Thymus (tissue), 14 donors: ENCODE results near the gene SYNGR1. TPM values are rescaled to one million over a fixed set of nuclear protein-coding genes. Genes with fewer than 3 reads are reported as not detected.

Source experiments
- DNase-seq, 9 donors: peaks; one replicate each; pipeline ENCODE4 v3.0.0-alpha.2; 2013; ENCODE audit warnings: low spot score in 9 of 9, low read depth in 6 of 9, missing footprints in 1 of 9
- H3K27ac ChIP-seq, 2 donors: one replicate each; pipeline ENCODE4 v1.5.1; 2013; ENCODE audit warnings: control low read depth in 1 of 2, low read depth in 1 of 2, low read length in 1 of 2, mild to moderate bottlenecking in 1 of 2, moderate library complexity in 1 of 2
- H3K27me3 ChIP-seq, 2 donors: one replicate each; pipeline ENCODE4 v1.5.1; 2013; ENCODE audit warnings: low read length in 1 of 2; ENCODE audit not compliant: control insufficient read depth in 2 of 2, insufficient read depth in 1 of 2
- H3K36me3 ChIP-seq, 2 donors: one replicate each; pipeline ENCODE4 v1.5.1; 2013; ENCODE audit warnings: low read length in 1 of 2, mild to moderate bottlenecking in 1 of 2, moderate library complexity in 1 of 2; ENCODE audit not compliant: control insufficient read depth in 2 of 2, insufficient read depth in 2 of 2
- H3K4me1 ChIP-seq, 2 donors: one replicate each; pipeline ENCODE4 v1.5.1; 2013; ENCODE audit warnings: low read length in 2 of 2; ENCODE audit not compliant: control insufficient read depth in 2 of 2, insufficient read depth in 2 of 2
- H3K4me3 ChIP-seq, 2 donors: one replicate each; pipeline ENCODE4 v1.5.1; 2013; ENCODE audit warnings: low read length in 2 of 2, control low read depth in 1 of 2, mild to moderate bottlenecking in 1 of 2
- H3K9me3 ChIP-seq, 2 donors: one replicate each; pipeline ENCODE4 v1.5.1; 2013; ENCODE audit warnings: low read length in 1 of 2, mild to moderate bottlenecking in 1 of 2; ENCODE audit not compliant: control insufficient read depth in 2 of 2, insufficient read depth in 1 of 2
- WGBS: extraction: QIAGEN DNeasy Blood & Tissue Kit; methylation state at CpG from one replicate; pipeline ENCODE4 v1.1.7; 2013; 5-methylcytosine and 5-hydroxymethylcytosine counted together
- long read RNA-seq, 10 donors: transcript quantifications; one replicate each; lab custom pipeline, GENCODE V29; 2026
- polyA plus RNA-seq: library from polyadenylated mRNA; stranded (reverse); fragments of 200-250 nt; gene quantifications from one replicate; pipeline ENCODE4 v1.2.3, GENCODE V29; 2013
- total RNA-seq: library from RNA; stranded (reverse); fragments of 120-200 nt; gene quantifications from one replicate; pipeline ENCODE4 v1.2.4, GENCODE V29; 2013
- donor health status: healthy.

SYNGR1 gene, protein sequence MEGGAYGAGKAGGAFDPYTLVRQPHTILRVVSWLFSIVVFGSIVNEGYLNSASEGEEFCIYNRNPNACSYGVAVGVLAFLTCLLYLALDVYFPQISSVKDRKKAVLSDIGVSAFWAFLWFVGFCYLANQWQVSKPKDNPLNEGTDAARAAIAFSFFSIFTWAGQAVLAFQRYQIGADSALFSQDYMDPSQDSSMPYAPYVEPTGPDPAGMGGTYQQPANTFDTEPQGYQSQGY
- 2.8 TPM for total RNA-seq
- 6.1 TPM for polyA plus RNA-seq
- long read RNA-seq, donor 1, result 0 reads
- long read RNA-seq, donor 2, full-length matches to known transcripts, result 16 of 16 reads
- long read RNA-seq, donor 2, partial matches to known transcripts, result 0 of 16 reads
- long read RNA-seq, donor 2, other reads (novel, unspliced or antisense), result 0 of 16 reads
- long read RNA-seq, donor 3, full-length matches to known transcripts, result 5 of 5 reads
- long read RNA-seq, donor 3, partial matches to known transcripts, result 0 of 5 reads
- long read RNA-seq, donor 3, other reads (novel, unspliced or antisense), result 0 of 5 reads
- long read RNA-seq, donor 4, partial matches to known transcripts, result 0 of 2 reads
- long read RNA-seq, donor 4, other reads (novel, unspliced or antisense), result 0 of 2 reads
- long read RNA-seq, donor 5, transcript SYNGR1-202 (4 exons, 1,361 nt), result major isoform, 8 of 10 reads
- long read RNA-seq, donor 5, partial matches to known transcripts, result 0 of 10 reads
- long read RNA-seq, donor 5, other reads (novel, unspliced or antisense), result 0 of 10 reads
- long read RNA-seq, donor 6, full-length matches to known transcripts, result 6 of 6 reads
- long read RNA-seq, donor 6, partial matches to known transcripts, result 0 of 6 reads
- long read RNA-seq, donor 6, other reads (novel, unspliced or antisense), result 0 of 6 reads
- long read RNA-seq, donor 7, full-length matches to known transcripts, result 5 of 5 reads
- long read RNA-seq, donor 7, partial matches to known transcripts, result 0 of 5 reads
- long read RNA-seq, donor 7, other reads (novel, unspliced or antisense), result 0 of 5 reads
- long read RNA-seq, donor 8, partial matches to known transcripts, result 0 of 1 reads
- long read RNA-seq, donor 8, other reads (novel, unspliced or antisense), result 0 of 1 reads
- long read RNA-seq, donor 9, full-length matches to known transcripts, result 3 of 3 reads
- long read RNA-seq, donor 9, partial matches to known transcripts, result 0 of 3 reads
- long read RNA-seq, donor 9, other reads (novel, unspliced or antisense), result 0 of 3 reads
- long read RNA-seq, donor 10, transcript SYNGR1-202 (4 exons, 1,361 nt), result major isoform, 7 of 8 reads
- long read RNA-seq, donor 10, partial matches to known transcripts, result 0 of 8 reads
- long read RNA-seq, donor 10, other reads (novel, unspliced or antisense), result 0 of 8 reads

DNA sequence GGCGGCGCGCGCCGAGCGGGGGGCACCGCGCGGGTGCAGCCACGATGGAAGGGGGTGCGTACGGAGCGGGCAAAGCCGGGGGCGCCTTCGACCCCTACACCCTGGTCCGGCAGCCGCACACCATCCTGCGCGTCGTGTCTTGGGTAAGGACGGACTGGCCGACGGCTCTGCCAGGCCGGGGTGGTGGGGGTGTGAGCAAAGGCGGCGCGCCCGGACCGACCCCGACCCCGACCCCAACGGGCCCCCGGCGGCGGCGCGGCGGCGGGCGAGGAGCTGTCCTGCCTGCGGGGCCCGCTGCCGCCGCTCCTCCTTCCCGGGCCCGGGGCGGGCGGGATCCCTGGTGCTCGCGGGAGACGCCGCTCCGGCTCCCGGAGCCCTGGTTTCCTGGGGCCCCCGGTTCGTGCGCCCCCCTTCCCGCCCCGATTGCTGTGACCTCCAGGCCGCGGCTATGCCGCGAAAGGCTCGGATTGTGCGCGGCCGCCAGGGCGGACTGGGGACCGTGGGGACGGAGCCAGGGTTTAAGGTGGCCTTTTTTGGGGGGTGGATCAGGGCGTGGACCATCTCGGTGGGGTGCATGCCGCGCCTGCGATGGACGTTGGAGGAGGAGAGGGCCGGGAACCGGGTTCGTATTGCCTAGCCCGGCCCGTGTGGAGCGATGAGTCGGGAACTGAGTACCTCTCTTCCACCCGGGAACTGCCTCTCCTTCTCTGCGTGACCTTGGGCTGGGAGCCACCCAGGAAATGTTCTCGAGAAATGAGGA lies at the start of gene SYNGR1:
Gene SYNGR1, plus strand, starts transcription at position 25 of the 760 bp plus-strand sequence. Its CDS starts 20 bp downstream, at position 45.
- peak within 1 kb of the TSS; percentile 63 to 65 for H3K4me3 ChIP-seq
- DNase-seq, result peak in 1 of 9 donors; percentile 32
- H3K9me3 ChIP-seq, result no peaks in the 10 kb centered on the region
- H3K27me3 ChIP-seq, result peaks cover 5 to 28% of the 10 kb centered on the region in 2 donors
- WGBS, result 3% methylated on average over 87 of the region's 87 CpGs
- H3K36me3 ChIP-seq, result no peaks in the 10 kb centered on the region
- peaks cover 12 to 29% of the 10 kb centered on the region in 2 donors for H3K4me1 ChIP-seq
- H3K27ac ChIP-seq, result peak within 1 kb of the TSS; percentile 26 to 47

DNA sequence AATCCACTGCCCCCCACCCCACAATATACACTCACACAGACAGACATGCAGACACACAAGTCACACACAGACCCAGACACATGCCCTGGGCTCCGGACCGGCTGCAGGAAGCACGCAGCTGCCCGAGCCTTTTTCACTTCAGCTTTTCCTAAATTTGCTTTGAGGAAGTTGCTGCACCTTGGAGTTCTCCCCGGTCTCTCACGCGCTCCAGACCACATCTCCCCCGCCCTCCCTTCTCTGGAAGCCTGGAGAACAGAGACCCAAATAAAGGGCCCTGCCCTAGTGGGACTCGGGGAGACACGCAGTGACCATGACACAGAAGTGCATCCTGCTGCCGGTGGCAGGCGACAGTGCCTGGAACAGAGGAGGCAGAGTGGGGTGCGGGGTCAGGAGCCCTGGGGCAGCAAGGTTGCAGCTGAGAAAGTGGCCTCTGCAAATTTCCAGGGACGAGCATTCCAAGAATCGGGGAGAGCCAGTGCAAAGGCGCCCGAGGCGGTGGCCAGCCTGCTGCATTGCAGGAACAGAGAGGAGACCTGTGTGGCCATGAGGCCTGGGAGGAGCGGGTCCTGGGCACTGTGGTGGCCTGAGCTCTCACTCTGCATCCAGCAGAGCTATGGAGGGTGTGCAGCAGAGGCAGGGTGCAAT lies 49.5 kb upstream of the SYNGR1 start:
- H3K4me1 ChIP-seq, result peaks cover 11 to 28% of the 10 kb centered on the region in 2 donors

DNA sequence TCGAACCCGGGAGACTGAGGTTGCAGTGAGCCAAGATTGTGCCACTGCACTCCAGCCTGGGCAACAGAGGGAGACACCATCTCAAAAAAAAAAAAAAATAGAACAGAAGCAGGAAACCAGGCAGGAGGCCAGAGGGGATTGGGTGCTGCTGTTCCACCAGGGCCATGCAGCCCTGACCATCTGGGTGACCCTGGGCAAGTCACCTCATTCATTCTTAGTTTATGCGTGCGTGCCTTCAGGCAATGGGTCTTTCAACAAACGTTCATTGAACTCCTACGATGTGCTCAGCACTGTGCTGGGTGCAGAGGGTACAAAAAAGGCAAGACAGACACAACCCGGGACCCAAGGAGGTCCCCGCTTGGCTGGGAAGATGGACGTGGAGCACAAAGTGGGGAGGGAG lies 48.7 kb upstream of the SYNGR1 start:
- Histone ChIP-seq H3K27ac (no peak overlapping the region), H3K36me3 (no peaks in the 10 kb centered on the region), H3K4me3 (no peak overlapping the region), H3K4me1 (peaks cover 11 to 28% of the 10 kb centered on the region in 2 donors), H3K9me3 (peaks cover 0 to 4% of the 10 kb centered on the region in 2 donors), H3K27me3 (peaks cover 13 to 48% of the 10 kb centered on the region in 2 donors)
- 95% methylated on average over 9 of the region's 9 CpGs for WGBS
- DNase-seq, result no peak

More for the DNA sequence above, 49.5 kb upstream of the SYNGR1 start:
- Histone ChIP-seq H3K27me3 (peaks cover 13 to 48% of the 10 kb centered on the region in 2 donors), H3K27ac (no peak overlapping the region), H3K9me3 (peaks cover 0 to 4% of the 10 kb centered on the region in 2 donors), H3K36me3 (no peaks in the 10 kb centered on the region), H3K4me3 (no peak overlapping the region)
- WGBS, result 16% methylated on average over 19 of the region's 19 CpGs
- no peak for DNase-seq

DNA sequence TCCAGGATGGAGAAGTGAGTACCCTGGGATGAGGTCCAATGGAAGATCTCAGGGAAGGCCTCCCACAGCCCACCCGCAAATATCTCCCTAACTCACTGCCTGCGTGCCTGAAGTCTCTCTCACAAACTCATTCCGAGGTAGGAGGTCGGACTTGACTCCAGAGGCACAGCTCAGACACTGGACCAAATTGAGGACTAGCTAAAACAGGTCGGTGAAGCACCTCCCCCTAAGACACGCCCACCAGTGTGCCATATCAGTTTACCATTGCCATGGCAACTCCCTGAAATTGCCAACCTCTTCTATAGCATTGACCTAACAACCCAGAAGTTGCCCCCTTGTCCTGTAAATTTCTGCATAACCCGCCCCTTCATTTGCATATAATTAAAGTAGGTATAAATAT lies 47.9 kb upstream of the SYNGR1 start:
- WGBS, result 83% methylated on average over 7 of the region's 7 CpGs
- no peak overlapping the region for H3K27ac ChIP-seq
- H3K4me3 ChIP-seq, result no peak overlapping the region
- H3K4me1 ChIP-seq, result peaks cover 10 to 24% of the 10 kb centered on the region in 2 donors
- peaks cover 0 to 4% of the 10 kb centered on the region in 2 donors for H3K9me3 ChIP-seq
- H3K27me3 ChIP-seq, result peaks cover 13 to 45% of the 10 kb centered on the region in 2 donors
- DNase-seq, result no peak
- no peaks in the 10 kb centered on the region for H3K36me3 ChIP-seq

DNA sequence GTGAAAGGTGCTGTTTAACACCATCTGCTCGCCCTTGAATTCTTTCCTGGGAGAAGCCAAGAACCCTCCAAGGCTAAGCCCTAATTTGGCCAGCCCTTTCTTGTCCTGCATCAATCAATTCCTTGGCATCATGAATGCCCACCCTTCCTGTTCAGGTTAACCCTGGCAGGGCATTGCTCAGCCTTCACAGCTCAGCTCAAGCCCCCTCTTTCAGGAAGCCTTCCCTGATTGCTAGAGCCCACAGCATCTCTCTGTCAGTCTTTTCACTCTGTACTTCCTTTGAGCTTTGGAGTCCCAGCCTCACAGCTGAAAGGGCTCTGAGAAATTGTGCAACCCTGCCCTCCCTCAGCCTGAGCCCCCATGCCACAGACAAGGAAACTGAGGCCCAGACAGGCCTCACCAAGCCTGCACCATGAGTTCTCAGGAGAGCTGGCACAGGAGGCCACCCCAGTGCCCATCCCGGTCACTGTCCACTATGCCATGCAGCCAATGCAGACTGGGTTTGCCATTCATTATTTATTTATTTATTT lies 47.3 kb upstream of the SYNGR1 start:
- no peak overlapping the region for H3K27ac ChIP-seq
- H3K27me3 ChIP-seq, result peaks cover 13 to 43% of the 10 kb centered on the region in 2 donors
- WGBS, result 99% methylated on average over 2 of the region's 2 CpGs
- H3K4me3 ChIP-seq, result no peak overlapping the region
- H3K36me3 ChIP-seq, result no peaks in the 10 kb centered on the region
- H3K9me3 ChIP-seq, result peaks cover 0 to 4% of the 10 kb centered on the region in 2 donors
- DNase-seq, result no peak
- peaks cover 4 to 19% of the 10 kb centered on the region in 2 donors for H3K4me1 ChIP-seq

DNA sequence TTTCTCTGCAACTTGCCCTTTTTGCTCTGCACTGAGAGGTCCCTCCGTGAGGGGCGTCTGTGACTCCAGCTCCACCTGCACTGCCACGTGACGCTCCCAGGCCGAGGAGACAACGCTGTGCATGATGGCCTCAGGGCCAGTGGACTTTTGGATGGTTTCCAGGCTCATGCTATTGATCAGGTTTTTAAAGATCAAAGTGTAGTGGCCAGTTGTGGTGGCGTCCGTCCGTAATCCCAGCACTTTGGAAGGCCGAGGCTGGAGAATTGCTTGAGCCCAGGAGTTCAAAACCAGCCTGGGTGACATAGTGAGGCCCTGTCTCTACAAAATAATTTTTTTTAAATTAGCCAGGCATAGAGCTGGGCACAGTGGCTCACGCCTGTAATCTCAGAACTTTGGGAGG lies 46.4 kb upstream of the SYNGR1 start:
- H3K4me1 ChIP-seq, result peaks cover 0 to 10% of the 10 kb centered on the region in 2 donors
- 96% methylated on average over 11 of the region's 11 CpGs for WGBS

DNA sequence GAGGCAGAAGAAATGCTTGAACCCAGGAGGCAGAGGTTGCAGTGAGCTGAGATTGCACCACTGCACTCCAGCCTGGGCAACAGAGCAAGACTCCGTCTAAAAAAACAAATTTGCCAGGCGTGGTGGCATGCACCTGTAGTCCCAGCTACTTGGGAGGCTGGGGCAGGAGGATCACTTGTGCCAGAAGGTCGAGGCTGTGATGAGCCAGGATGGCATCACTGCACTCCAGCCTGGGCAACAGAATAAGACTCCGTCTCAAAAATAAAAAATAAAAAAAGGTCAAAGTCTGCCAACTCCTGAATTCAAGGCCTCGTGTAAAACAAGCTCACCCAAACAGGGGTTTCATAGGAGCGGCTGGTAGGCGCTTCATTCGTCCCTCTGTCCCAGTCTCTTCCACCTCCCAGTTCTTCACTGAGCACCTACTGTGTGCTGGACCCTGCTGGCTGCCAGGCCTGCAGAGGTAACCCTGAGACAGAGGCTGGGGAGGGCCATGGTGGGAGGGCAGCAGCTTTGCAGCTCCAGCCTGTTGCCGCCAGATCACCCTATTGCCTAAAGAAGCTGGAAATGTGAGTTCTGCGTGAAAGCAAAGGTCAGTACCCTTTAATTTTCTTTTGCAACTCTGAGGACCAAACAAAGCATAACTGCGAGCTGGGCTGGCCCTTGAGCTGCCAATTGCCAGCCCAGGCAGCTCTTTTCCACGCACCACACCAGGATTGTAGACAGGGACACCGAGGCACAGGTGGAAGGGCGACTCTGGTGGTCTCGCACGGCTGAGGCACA lies 45.7 kb upstream of the SYNGR1 start:
- no peak for DNase-seq
- peaks cover 13 to 33% of the 10 kb centered on the region in 2 donors for H3K27me3 ChIP-seq
- WGBS, result 96% methylated on average over 16 of the region's 16 CpGs
- H3K4me1 ChIP-seq, result peaks cover 0 to 14% of the 10 kb centered on the region in 2 donors
- no peaks in the 10 kb centered on the region for H3K36me3 ChIP-seq
- H3K4me3 ChIP-seq, result no peak overlapping the region
- no peaks in the 10 kb centered on the region for H3K9me3 ChIP-seq
- H3K27ac ChIP-seq, result no peak overlapping the region

More for the DNA sequence above, 46.4 kb upstream of the SYNGR1 start:
- DNase-seq, result no peak
- H3K36me3 ChIP-seq, result no peaks in the 10 kb centered on the region
- no peak overlapping the region for H3K4me3 ChIP-seq
- no peak overlapping the region for H3K27ac ChIP-seq
- H3K9me3 ChIP-seq, result peaks cover 0 to under 1% of the 10 kb centered on the region in 2 donors
- H3K27me3 ChIP-seq, result peaks cover 13 to 39% of the 10 kb centered on the region in 2 donors
